GM23338 (cell line): ENCODE results near the gene FAM13B. TPM values are rescaled to one million over a fixed set of nuclear protein-coding genes. Genes with fewer than 3 reads are reported as not detected.
A peak's percentile ranks its signal among the peaks of the same experiment; 100 is the strongest.

ENCODE experiments used
- ATAC-seq: fragments of 200-7000 bp; cut with Tn5 transposase; 3 replicates; pipeline ENCODE4 v1.9.1; 2020
- DNase-seq: peaks from one replicate; pipeline ENCODE4 v3.0.0-alpha.2; 2015; ENCODE audit warnings: low spot score
- H2AFZ ChIP-seq: fragments of 200-600 bp; sonication (generic); 2 replicates; pipeline ENCODE4 v1.8.0; 2016; ENCODE audit warnings: antibody characterized with exemption, mild to moderate bottlenecking, moderate library complexity
- H3F3A ChIP-seq: fragments of 200-600 bp; sonication (generic); replicated peaks from 2 replicates; pipeline ENCODE4 v1.8.0; 2017; ENCODE audit warnings: antibody characterized with exemption, mixed run types, low read depth
- H3K27ac ChIP-seq: fragments of 200-600 bp; sonication (generic); 2 replicates; pipeline ENCODE4 v1.6.1; 2016; ENCODE audit warnings: low read depth
- H3K27me3 ChIP-seq: fragments of 200-600 bp; sonication (generic); 2 replicates; pipeline ENCODE4 v1.8.0; 2016; ENCODE audit warnings: mild to moderate bottlenecking, mixed run types, moderate library complexity; ENCODE audit not compliant: insufficient read depth
- H3K36me3 ChIP-seq: fragments of 200-600 bp; sonication (generic); 2 replicates; pipeline ENCODE4 v1.8.0; 2016; ENCODE audit warnings: mild to moderate bottlenecking; ENCODE audit not compliant: insufficient read depth
- H3K4me1 ChIP-seq: fragments of 200-600 bp; sonication (generic); 2 replicates; pipeline ENCODE4 v1.8.0; 2016; ENCODE audit warnings: mild to moderate bottlenecking, moderate library complexity; ENCODE audit not compliant: insufficient read depth
- H3K4me2 ChIP-seq: fragments of 200-600 bp; sonication (generic); 2 replicates; pipeline ENCODE4 v1.7.1; 2017; ENCODE audit warnings: mixed run types
- H3K4me3 ChIP-seq: fragments of 200-600 bp; sonication (generic); 2 replicates; pipeline ENCODE4 v1.6.1; 2016; ENCODE audit warnings: mixed run types
- H3K79me2 ChIP-seq: fragments of 200-600 bp; sonication (generic); replicated peaks from 2 replicates; pipeline ENCODE4 v1.8.0; 2017; ENCODE audit warnings: mild to moderate bottlenecking; ENCODE audit not compliant: insufficient read depth
- H3K9me2 ChIP-seq: fragments of 200-600 bp; sonication (generic); 2 replicates; pipeline ENCODE4 v1.8.0; 2017; ENCODE audit not compliant: insufficient read depth
- H4K20me1 ChIP-seq: fragments of 200-600 bp; sonication (generic); replicated peaks from 2 replicates; pipeline ENCODE4 v1.8.0; 2017; ENCODE audit warnings: mild to moderate bottlenecking; ENCODE audit not compliant: insufficient read depth
- H3K27ac Mint-ChIP-seq: 2 replicates; pipeline ENCODE4 v1.8.0; 2020; ENCODE audit warnings: inconsistent platforms, mild to moderate bottlenecking, moderate library complexity, mixed read lengths
- H3K27me3 Mint-ChIP-seq: 3 replicates; pipeline ENCODE4 v1.8.0; 2022; ENCODE audit warnings: low read depth, mild to moderate bottlenecking, moderate library complexity, mixed read lengths, inconsistent platforms; ENCODE audit not compliant: insufficient read depth, poor library complexity
- H3K36me3 Mint-ChIP-seq: 3 replicates; pipeline ENCODE4 v1.8.0; 2021; ENCODE audit warnings: low read depth, mild to moderate bottlenecking, inconsistent platforms, moderate library complexity, mixed read lengths
- H3K4me1 Mint-ChIP-seq: 3 replicates; pipeline ENCODE4 v1.8.0; 2020; ENCODE audit warnings: mild to moderate bottlenecking, inconsistent platforms, mixed read lengths
- H3K4me3 Mint-ChIP-seq: 3 replicates; pipeline ENCODE4 v1.8.0; 2021; ENCODE audit warnings: moderate library complexity, mild to moderate bottlenecking, inconsistent platforms, mixed read lengths
- H3K9me3 Mint-ChIP-seq: 3 replicates; pipeline ENCODE4 v1.8.0; 2020; ENCODE audit warnings: moderate library complexity, mild to moderate bottlenecking, inconsistent platforms, mixed read lengths
- CREB1 ChIP-seq: fragments of 250-450 bp; sonication (Bioruptor Pico); IDR thresholded peaks from 2 replicates; pipeline ENCODE4 v1.5.0; 2020; ENCODE audit warnings: low read depth, mild to moderate bottlenecking, moderate library complexity
- EZH2 ChIP-seq: fragments of 200-600 bp; sonication (generic); IDR thresholded peaks from one replicate; pipeline ENCODE4 v1.8.0; 2017; ENCODE audit warnings: antibody characterized with exemption, mild to moderate bottlenecking, low read depth; ENCODE audit not compliant: unreplicated experiment
- EZH2phosphoT487 ChIP-seq: fragments of 200-600 bp; sonication (generic); IDR thresholded peaks from one replicate; pipeline ENCODE4 v1.8.1; 2018; ENCODE audit warnings: antibody characterized with exemption; ENCODE audit not compliant: unreplicated experiment
- JUNB ChIP-seq: IDR thresholded peaks from one replicate; pipeline ENCODE4 v1.6.1; 2016; ENCODE audit warnings: antibody characterized with exemption; ENCODE audit not compliant: unreplicated experiment
- NANOG ChIP-seq: IDR thresholded peaks from 2 replicates; pipeline ENCODE4 v1.6.1; 2016; ENCODE audit warnings: antibody characterized with exemption, borderline replicate concordance
- POLR2AphosphoS5 ChIP-seq: IDR thresholded peaks from 2 replicates; pipeline ENCODE4 v1.6.1; 2016; ENCODE audit warnings: antibody characterized with exemption, low read depth
- STAT1 ChIP-seq: IDR thresholded peaks from one replicate; pipeline ENCODE4 v1.6.1; 2016; ENCODE audit warnings: antibody characterized with exemption; ENCODE audit not compliant: unreplicated experiment
- ZNF114 ChIP-seq: fragments of 250-450 bp; sonication (Bioruptor Pico); IDR thresholded peaks from 2 replicates; pipeline ENCODE4 v1.5.0; 2020; ENCODE audit warnings: mild to moderate bottlenecking, moderate library complexity
- ZNF331 ChIP-seq: fragments of 250-450 bp; sonication (Bioruptor Pico); IDR thresholded peaks from 2 replicates; pipeline ENCODE4 v1.5.0; 2020; ENCODE audit warnings: low read depth, mild to moderate bottlenecking, moderate library complexity
- polyA plus RNA-seq: library from polyadenylated mRNA; unstranded; fragments of >200 nt; fragmentation: Nextera tagmentation; extraction: Ambion mirVana; gene quantifications from 2 replicates; pipeline ENCODE4 v1.2.1, GENCODE V29; 2016
- total RNA-seq: library from RNA; depleted of rRNA; stranded (reverse); fragments of >200 nt; shearing (Covaris generic); gene quantifications from 2 replicates; pipeline ENCODE4 v1.2.3, GENCODE V29; 2014
- TF ChIP-seq, protein P1 (sequence below), 2 experiments: fragments of 200-600 bp in 1 of 2; sonication (generic) in 1 of 2; conservative IDR thresholded peaks; 2 replicates each; pipeline versions ENCODE4 v1.5.1 to v1.6.1; 2016 to 2017; ENCODE audit warnings: antibody characterized with exemption in 2 of 2, low read depth in 2 of 2, mild to moderate bottlenecking in 2 of 2, moderate library complexity in 1 of 2
- TF ChIP-seq, protein P2 (sequence below): IDR thresholded peaks from 2 replicates; pipeline ENCODE4 v1.6.1; 2016; ENCODE audit warnings: antibody characterized with exemption
- TF ChIP-seq, protein P3 (sequence below): fragments of 250-450 bp; sonication (Bioruptor Pico); IDR thresholded peaks from 2 replicates; pipeline ENCODE4 v1.5.0; 2020; ENCODE audit warnings: mild to moderate bottlenecking, moderate library complexity
- TF ChIP-seq, protein P4 (sequence below): IDR thresholded peaks from one replicate; pipeline ENCODE4 v1.6.1; 2018; ENCODE audit warnings: antibody characterized with exemption; ENCODE audit not compliant: unreplicated experiment

The FAM13B gene
- total and polyA plus RNA-seq, 2 experiments from 2014 or later, result 12.9 to 30.2 TPM

DNA sequence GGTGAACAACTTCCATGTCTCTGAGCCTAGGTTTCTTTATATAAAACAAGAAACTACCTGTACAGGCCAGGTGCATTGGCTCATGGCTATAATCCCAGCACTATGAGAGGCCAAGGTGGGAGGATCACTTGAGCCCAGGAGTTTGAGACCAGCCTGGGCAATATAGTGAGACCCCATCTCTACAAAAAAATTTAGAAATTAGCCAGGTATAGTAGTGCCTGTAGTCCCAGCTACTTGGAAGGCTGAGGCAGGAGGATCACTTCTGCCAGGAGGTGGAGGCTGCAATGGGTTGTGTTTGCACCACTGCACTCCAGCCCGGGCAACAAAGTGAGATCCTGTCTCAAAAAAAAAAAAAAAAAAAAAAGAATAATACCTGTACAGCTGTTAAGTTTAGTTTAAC, 11.1 kb downstream of the FAM13B start:
- Histone ChIP-seq H4K20me1 (peaks cover 51% of the 10 kb centered on the region), H3K4me1 (peaks cover 6% of the 10 kb centered on the region), H3K27ac (no peak overlapping the region), H3K9me2 (no peaks in the 10 kb centered on the region), H3K79me2 (peaks cover 86% of the 10 kb centered on the region), H3K27me3 (no peaks in the 10 kb centered on the region), H3K4me2 (0 out of 2 replicates have a peak overlapping the region, but pooled peaks have one; percentile 5), H3F3A (no peaks in the 10 kb centered on the region), H3K4me3 (no peak overlapping the region), H2AFZ (no peak overlapping the region), H3K36me3 (peaks cover 8% of the 10 kb centered on the region)
- Mint-ChIP-seq H3K9me3 (no peaks in the 10 kb centered on the region), H3K27ac (no peak overlapping the region), H3K27me3 (peaks cover 3% of the 10 kb centered on the region), H3K4me1 (peaks cover 40% of the 10 kb centered on the region), H3K4me3 (no peak overlapping the region), H3K36me3 (peaks cover 34% of the 10 kb centered on the region)
- DNase-seq (no peak), ATAC-seq (no peak)
- TF ChIP-seq EZH2phosphoT487, result no peak
- TF ChIP-seq, protein P1, sequence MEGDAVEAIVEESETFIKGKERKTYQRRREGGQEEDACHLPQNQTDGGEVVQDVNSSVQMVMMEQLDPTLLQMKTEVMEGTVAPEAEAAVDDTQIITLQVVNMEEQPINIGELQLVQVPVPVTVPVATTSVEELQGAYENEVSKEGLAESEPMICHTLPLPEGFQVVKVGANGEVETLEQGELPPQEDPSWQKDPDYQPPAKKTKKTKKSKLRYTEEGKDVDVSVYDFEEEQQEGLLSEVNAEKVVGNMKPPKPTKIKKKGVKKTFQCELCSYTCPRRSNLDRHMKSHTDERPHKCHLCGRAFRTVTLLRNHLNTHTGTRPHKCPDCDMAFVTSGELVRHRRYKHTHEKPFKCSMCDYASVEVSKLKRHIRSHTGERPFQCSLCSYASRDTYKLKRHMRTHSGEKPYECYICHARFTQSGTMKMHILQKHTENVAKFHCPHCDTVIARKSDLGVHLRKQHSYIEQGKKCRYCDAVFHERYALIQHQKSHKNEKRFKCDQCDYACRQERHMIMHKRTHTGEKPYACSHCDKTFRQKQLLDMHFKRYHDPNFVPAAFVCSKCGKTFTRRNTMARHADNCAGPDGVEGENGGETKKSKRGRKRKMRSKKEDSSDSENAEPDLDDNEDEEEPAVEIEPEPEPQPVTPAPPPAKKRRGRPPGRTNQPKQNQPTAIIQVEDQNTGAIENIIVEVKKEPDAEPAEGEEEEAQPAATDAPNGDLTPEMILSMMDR (conservative IDR thresholded peaks at IDR 0.05; ENCODE audit: low read depth in 2 of 2), result no peak
- no peak for TF ChIP-seq ZNF114 (CRISPR knock-in tag)
- no peak for TF ChIP-seq ZNF331
- no peak for TF ChIP-seq CREB1 (CRISPR knock-in tag)
- TF ChIP-seq, protein P2, sequence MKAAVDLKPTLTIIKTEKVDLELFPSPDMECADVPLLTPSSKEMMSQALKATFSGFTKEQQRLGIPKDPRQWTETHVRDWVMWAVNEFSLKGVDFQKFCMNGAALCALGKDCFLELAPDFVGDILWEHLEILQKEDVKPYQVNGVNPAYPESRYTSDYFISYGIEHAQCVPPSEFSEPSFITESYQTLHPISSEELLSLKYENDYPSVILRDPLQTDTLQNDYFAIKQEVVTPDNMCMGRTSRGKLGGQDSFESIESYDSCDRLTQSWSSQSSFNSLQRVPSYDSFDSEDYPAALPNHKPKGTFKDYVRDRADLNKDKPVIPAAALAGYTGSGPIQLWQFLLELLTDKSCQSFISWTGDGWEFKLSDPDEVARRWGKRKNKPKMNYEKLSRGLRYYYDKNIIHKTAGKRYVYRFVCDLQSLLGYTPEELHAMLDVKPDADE, result no peak
- TF ChIP-seq NANOG, result no peak
- no peak for TF ChIP-seq JUNB
- no peak for TF ChIP-seq STAT1
- TF ChIP-seq, protein P3, sequence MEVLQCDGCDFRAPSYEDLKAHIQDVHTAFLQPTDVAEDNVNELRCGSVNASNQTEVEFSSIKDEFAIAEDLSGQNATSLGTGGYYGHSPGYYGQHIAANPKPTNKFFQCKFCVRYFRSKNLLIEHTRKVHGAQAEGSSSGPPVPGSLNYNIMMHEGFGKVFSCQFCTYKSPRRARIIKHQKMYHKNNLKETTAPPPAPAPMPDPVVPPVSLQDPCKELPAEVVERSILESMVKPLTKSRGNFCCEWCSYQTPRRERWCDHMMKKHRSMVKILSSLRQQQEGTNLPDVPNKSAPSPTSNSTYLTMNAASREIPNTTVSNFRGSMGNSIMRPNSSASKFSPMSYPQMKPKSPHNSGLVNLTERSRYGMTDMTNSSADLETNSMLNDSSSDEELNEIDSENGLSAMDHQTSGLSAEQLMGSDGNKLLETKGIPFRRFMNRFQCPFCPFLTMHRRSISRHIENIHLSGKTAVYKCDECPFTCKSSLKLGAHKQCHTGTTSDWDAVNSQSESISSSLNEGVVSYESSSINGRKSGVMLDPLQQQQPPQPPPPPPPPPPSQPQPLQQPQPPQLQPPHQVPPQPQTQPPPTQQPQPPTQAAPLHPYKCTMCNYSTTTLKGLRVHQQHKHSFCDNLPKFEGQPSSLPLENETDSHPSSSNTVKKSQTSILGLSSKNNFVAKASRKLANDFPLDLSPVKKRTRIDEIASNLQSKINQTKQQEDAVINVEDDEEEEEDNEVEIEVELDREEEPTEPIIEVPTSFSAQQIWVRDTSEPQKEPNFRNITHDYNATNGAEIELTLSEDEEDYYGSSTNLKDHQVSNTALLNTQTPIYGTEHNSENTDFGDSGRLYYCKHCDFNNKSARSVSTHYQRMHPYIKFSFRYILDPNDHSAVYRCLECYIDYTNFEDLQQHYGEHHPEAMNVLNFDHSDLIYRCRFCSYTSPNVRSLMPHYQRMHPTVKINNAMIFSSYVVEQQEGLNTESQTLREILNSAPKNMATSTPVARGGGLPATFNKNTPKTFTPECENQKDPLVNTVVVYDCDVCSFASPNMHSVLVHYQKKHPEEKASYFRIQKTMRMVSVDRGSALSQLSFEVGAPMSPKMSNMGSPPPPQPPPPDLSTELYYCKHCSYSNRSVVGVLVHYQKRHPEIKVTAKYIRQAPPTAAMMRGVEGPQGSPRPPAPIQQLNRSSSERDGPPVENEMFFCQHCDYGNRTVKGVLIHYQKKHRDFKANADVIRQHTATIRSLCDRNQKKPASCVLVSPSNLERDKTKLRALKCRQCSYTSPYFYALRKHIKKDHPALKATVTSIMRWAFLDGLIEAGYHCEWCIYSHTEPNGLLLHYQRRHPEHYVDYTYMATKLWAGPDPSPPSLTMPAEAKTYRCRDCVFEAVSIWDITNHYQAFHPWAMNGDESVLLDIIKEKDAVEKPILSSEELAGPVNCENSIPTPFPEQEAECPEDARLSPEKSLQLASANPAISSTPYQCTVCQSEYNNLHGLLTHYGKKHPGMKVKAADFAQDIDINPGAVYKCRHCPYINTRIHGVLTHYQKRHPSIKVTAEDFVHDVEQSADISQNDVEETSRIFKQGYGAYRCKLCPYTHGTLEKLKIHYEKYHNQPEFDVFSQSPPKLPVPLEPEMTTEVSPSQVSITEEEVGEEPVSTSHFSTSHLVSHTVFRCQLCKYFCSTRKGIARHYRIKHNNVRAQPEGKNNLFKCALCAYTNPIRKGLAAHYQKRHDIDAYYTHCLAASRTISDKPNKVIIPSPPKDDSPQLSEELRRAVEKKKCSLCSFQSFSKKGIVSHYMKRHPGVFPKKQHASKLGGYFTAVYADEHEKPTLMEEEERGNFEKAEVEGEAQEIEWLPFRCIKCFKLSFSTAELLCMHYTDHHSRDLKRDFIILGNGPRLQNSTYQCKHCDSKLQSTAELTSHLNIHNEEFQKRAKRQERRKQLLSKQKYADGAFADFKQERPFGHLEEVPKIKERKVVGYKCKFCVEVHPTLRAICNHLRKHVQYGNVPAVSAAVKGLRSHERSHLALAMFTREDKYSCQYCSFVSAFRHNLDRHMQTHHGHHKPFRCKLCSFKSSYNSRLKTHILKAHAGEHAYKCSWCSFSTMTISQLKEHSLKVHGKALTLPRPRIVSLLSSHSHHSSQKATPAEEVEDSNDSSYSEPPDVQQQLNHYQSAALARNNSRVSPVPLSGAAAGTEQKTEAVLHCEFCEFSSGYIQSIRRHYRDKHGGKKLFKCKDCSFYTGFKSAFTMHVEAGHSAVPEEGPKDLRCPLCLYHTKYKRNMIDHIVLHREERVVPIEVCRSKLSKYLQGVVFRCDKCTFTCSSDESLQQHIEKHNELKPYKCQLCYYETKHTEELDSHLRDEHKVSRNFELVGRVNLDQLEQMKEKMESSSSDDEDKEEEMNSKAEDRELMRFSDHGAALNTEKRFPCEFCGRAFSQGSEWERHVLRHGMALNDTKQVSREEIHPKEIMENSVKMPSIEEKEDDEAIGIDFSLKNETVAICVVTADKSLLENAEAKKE (CRISPR knock-in tag), result no peak
- TF ChIP-seq POLR2AphosphoS5, result no peak
- TF ChIP-seq, protein P4, sequence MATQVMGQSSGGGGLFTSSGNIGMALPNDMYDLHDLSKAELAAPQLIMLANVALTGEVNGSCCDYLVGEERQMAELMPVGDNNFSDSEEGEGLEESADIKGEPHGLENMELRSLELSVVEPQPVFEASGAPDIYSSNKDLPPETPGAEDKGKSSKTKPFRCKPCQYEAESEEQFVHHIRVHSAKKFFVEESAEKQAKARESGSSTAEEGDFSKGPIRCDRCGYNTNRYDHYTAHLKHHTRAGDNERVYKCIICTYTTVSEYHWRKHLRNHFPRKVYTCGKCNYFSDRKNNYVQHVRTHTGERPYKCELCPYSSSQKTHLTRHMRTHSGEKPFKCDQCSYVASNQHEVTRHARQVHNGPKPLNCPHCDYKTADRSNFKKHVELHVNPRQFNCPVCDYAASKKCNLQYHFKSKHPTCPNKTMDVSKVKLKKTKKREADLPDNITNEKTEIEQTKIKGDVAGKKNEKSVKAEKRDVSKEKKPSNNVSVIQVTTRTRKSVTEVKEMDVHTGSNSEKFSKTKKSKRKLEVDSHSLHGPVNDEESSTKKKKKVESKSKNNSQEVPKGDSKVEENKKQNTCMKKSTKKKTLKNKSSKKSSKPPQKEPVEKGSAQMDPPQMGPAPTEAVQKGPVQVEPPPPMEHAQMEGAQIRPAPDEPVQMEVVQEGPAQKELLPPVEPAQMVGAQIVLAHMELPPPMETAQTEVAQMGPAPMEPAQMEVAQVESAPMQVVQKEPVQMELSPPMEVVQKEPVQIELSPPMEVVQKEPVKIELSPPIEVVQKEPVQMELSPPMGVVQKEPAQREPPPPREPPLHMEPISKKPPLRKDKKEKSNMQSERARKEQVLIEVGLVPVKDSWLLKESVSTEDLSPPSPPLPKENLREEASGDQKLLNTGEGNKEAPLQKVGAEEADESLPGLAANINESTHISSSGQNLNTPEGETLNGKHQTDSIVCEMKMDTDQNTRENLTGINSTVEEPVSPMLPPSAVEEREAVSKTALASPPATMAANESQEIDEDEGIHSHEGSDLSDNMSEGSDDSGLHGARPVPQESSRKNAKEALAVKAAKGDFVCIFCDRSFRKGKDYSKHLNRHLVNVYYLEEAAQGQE, result no peak
- TF ChIP-seq EZH2, result no peak
